Stimulated activated CD4-positive, alpha-beta T cell treated with anti-CD3 and anti-CD28 coated beads, Interleukin-1b, Interleukin-23, amount 100 ng/mL, for 24 hours (primary cell): ENCODE measurements around the gene APH1B.

Experiments used
- DNase-seq, 4 experiments: peaks; one replicate each; pipeline ENCODE4 v3.0.0-alpha.2; 2020; ENCODE audit warnings: low read depth in 4 of 4, low spot score in 1 of 4

Gene APH1B

DNA sequence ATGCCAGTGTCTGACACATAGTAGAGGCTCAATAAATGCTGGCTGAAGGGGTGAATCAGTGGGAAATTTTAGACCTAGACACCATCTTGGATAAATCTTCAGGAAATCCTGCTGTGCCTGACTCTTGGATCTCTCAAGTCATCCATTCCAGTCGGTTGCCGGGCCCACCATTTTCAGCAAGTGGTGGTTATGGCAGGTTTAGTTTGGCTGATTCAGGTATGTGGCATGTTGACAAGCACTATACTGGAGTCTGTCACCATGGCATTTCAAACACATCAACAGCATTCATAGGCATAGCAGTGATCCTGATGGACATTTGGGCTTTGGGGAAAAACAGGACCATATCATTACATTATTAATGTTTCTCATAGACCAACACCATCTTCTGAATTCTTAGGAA lies 25.7 kb upstream of the APH1B start:
- no peak for DNase-seq

DNA sequence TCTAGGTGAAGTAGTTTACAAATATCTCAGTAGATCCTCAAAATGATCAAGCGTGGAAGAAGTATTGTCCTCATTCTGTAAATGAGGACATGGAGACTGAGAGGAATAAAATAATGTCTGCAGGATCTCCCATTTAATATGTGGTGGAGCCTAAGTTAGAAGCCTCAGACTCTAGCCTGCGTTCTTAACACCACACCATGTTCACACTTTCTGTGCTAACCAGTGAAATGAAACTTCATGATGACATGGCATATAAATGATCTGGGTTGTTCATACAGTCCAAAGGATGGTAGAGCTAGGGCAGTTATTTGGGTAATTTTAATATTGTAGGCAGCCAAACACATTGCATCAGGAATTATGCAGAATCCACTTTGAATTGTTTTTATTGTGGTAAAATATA lies 25.1 kb upstream of the APH1B start:
- DNase-seq = no peak

DNA sequence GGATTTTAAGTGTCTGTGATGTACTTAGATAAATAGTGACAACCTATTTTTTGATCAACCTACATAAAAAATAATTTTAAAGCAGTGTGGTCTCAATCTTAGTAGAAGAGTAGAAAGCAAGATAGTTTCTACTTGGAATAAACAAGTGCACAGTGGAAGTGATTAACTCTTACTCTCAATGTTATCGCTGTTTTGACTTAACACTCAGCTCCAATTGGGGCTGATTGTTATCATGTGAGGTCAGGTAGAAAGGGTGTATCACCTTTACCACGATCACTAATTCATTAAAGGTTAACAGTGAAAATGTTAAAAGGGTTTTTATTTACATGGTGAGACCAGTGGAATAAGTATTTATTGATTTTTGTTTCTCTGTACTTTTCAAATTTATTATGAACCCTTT lies 22.4 kb upstream of the APH1B start:
- DNase-seq = no peak

DNA sequence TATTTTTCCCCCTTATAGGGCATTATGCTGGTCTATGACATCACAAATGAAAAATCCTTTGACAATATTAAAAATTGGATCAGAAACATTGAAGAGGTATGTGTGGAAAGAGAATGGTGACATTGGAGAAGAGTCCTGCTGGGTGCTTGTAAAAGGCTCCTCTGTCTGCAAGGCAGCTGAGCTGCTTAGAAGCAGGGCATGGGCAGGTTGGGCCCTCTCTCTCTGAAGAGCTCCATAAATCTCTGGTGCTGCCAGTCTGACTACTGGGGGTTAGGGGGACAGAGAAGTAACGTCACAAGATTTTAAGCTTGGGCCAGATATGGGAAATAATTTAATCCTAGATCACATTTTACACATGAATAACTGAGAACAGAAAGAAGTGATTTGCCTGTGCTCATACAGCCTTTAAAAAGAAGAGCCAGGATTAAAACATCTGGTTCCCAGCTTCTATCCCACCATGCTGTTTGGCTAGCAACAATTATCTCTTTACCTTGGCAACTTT lies 21.9 kb upstream of the APH1B start:
- DNase-seq = no peak

DNA sequence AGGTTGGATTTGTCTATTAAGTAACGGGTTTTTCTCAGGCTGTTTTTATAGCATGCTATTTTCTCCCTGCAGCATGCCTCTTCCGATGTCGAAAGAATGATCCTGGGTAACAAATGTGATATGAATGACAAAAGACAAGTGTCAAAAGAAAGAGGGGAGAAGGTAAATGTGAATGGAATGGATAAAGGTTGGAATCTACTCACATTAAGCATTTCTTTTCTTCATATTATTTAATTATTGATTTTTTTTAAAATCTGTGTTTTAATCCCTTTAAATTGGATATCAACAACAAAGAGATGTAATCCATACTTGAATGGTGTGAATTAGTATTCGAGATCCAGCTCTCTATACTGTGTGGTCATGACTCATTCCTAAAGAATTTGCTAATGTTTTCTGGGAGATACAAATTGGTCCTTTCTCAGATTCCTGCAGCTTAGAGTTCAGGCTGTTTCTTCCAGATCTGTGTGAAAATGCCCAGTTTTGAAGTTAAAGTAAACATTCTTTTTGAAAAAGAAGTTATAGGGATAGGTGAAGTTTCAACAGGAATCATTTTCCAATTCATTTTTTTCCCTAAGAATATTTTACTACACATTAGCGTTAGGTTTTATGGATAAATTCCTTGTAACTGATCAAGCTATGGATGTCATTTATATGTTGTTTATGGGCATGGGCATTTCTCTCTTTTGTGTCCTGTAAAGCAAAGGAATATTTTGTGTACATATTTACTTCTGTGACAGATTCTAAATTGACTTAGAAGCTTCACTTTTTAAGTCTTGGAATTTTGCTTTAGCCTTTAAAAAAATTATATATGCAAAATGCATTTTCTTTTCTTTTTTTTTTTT lies 20.8 kb upstream of the APH1B start:
- DNase-seq = no peak

- no peak for DNase-seq
Measured at GRCh38 chr15:63258658-63259057, 18.7 kb upstream of the APH1B start.

- DNase-seq = no peak
Measured at GRCh38 chr15:63260791-63261190, 16.6 kb upstream of the APH1B start.

DNA sequence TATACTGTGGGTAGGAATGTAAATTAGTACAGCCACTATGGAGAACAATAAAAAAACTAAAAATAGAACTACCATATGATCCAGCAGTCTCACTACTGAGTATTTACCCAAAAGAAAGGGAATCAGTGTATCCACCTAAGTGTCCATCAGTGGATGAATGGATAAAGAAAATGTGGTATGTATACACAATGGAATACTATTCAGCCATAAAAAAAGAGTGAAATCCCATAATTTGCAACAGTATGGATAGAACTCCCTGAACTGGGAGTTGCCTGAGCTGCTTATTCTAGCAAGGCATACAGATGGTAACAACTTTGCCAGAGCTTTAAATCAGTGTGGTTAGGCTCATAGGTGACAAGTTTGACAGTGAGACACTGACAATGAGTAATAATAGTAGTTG lies 16.1 kb upstream of the APH1B start:
- DNase-seq = no peak

GRCh38 chr15:63263519-63263918 lies 13.9 kb upstream of the APH1B start:
- DNase-seq = no peak

- DNase-seq = no peak
Measured at GRCh38 chr15:63264688-63265293, 12.6 kb upstream of the APH1B start.

GRCh38 chr15:63274427-63274826 lies 3.0 kb upstream of the APH1B start:
- no peak for DNase-seq

GRCh38 chr15:63276342-63277037 lies 915 bp upstream of the APH1B start:
- DNase-seq = no peak

- DNase-seq = no peak
Measured at GRCh38 chr15:63277893-63278456, 570 bp downstream of the APH1B start.

DNA sequence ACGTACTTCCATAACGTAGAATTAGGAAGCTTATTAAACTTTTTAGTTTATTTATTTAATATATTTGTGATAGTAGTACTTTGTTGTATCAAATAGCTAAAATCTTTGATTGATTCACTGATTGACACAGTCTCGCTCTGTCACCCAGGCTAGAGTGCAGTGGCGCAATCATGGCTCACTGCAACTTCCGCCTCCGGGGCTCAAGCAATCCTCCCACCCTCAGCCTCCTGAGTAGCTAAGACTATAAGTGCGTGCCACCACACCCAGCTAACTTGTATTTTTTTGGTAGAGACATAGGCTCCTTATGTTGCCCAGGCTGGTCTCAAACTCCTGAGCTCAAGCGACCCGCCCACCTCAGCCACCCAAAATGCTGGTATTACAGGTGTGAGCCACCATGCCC lies 5.7 kb downstream of the APH1B start:
- DNase-seq = no peak

DNA sequence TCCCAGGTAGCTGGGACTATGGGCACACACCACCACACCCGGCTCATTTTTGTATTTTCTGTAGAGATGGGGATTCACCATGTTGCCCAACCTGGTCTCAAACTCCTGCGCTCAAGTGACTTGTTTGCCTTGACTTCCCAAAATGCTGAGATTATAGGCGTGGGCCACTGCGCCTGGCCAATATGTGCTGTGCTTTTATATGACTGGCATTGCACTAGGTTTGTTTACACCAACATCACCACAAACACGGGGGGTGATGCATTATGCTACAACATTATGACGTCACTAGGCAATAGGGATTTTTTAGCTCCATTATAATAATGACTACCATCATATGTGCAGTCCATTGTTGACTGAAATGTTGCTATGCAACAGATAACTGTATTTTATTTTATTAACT lies 6.9 kb downstream of the APH1B start:
- no peak for DNase-seq

DNA sequence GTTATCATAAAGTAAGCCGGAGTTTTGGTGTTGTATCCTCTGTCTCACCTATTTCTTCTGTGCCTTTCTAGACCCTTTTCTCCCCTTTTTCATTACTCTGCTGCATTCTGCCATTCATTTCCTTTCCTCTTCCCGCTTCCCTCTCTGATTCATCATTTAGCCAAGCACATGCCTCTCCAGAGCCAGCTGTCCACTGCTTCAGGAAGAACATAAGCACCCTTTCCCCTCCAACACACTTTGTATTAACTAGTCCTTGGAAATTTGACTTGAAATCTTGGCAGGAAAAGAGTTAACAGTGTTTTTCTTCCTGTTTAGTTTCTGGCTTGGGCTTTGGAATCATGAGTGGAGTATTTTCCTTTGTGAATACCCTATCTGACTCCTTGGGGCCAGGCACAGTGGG lies 9.7 kb downstream of the APH1B start:
- DNase-seq = no peak

DNA sequence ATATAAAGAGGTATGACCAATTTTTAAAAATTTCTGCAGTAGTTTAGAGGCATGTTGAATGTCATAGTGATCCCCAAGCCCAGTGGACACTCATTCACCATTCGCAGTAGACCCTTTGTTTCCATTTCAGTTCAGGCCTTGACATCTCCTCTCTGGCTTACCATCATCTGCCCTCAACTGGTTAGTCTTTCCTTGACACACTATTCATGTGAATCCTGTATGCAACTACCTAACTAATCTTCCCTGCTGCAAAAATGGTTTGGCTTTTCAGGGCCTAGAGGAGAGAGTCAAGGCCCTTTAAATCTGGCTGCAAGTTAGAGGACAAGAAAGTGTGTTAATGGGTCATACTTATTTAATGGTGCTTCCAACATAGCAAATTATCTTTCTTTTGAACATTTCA lies 10.9 kb downstream of the APH1B start:
- no peak for DNase-seq

DNA sequence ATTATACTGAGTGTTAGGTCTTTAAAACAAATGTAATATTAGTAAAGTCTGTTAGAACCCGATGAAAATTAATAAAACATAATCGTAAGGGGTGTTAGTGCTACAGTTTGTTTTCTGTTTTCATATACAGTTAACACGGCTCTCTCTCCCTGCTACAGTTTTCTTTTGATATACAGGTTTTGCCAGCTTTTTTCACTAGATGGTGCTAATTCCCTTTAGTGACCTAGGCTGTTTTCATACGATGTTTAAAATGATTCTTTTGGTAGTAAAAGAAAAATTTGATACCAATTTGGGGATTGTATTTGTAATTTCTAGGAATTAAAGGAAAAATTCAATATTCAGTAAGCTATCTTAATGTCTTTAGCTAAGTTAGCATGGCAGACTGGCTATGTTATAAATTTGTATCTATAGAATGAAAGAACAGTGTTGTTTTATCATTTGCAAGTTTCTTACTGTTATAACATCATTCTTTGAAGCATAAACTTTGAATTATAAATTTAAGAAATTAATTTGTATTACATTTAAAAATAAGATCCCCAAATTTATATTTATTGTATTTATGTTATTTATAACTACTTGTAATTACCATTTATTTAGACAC lies 11.5 kb downstream of the APH1B start:
- DNase-seq = no peak

DNA sequence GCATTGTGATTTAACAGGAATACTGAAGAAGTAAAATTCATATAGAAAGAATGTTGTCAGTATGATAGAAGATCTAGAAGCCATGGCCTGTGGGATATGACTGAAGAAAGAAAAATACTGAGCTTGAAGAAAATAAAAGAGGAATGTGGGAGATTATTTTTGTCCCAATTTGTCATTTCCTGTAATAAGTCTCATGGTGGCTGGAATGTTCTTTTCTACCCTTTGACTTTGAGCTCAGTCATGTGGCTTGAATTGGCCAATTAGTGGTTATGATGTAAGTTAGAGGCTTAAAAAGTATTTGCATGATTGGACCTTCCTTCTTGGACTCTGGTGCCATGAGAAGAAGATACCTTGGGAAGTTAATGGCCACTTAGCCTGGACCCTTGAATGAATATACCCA lies 14.1 kb downstream of the APH1B start:
- DNase-seq = no peak

GRCh38 chr15:63292241-63292640 lies 14.8 kb downstream of the APH1B start:
- DNase-seq = no peak

GRCh38 chr15:63292771-63293170 lies 15.4 kb downstream of the APH1B start:
- no peak for DNase-seq
